Left kidney (tissue), 2 donors: ENCODE data around the gene GAL. TPM values are rescaled to one million over a fixed set of nuclear protein-coding genes. Genes with fewer than 3 reads are reported as not detected.
A peak's percentile ranks its signal among the peaks of the same experiment; 100 is the strongest.

Source experiments
- DNase-seq: peaks from one replicate; pipeline ENCODE4 v3.0.0-alpha.2; 2013
- polyA plus RNA-seq: library from polyadenylated mRNA; unstranded; fragments of 120-200 nt; gene quantifications from one replicate; pipeline ENCODE4 v1.2.1, GENCODE V29; 2013; ENCODE audit not compliant: insufficient read length

The GAL gene
- polyA plus RNA-seq, 1 donor = 0.23 TPM

GRCh38 chr11:68658661-68659060, 25.7 kb upstream of the GAL start:
- DNase-seq = no peak

- DNase-seq = peak; percentile 52
Measured at GRCh38 chr11:68659158-68659921, 25.0 kb upstream of the GAL start.

- no peak for DNase-seq
Measured at GRCh38 chr11:68660066-68660810, 24.1 kb upstream of the GAL start.

- DNase-seq = no peak
Measured at GRCh38 chr11:68661014-68661413, 23.3 kb upstream of the GAL start.

GRCh38 chr11:68661697-68662603, 22.4 kb upstream of the GAL start:
- no peak for DNase-seq

GRCh38 chr11:68663482-68664010, 20.8 kb upstream of the GAL start:
- no peak for DNase-seq

GRCh38 chr11:68664141-68664540, 20.2 kb upstream of the GAL start:
- DNase-seq = no peak

GRCh38 chr11:68664906-68665305, 19.4 kb upstream of the GAL start:
- no peak for DNase-seq

GRCh38 chr11:68665436-68665835, 18.9 kb upstream of the GAL start:
- no peak for DNase-seq

GRCh38 chr11:68666849-68667248, 17.5 kb upstream of the GAL start:
- no peak for DNase-seq

GRCh38 chr11:68667511-68668500, 16.5 kb upstream of the GAL start:
- no peak for DNase-seq

GRCh38 chr11:68669301-68670090, 14.8 kb upstream of the GAL start:
- DNase-seq = no peak

GRCh38 chr11:68670208-68670992, 13.9 kb upstream of the GAL start:
- DNase-seq = no peak

- DNase-seq = no peak
Measured at GRCh38 chr11:68673306-68673945, 10.9 kb upstream of the GAL start.

- no peak for DNase-seq
Measured at GRCh38 chr11:68673991-68674390, 10.4 kb upstream of the GAL start.

GRCh38 chr11:68674461-68674860, 9.9 kb upstream of the GAL start:
- DNase-seq = no peak

- no peak for DNase-seq
Measured at GRCh38 chr11:68677432-68677831, 6.9 kb upstream of the GAL start.

GRCh38 chr11:68678031-68678441, 6.3 kb upstream of the GAL start:
- DNase-seq = no peak
